Stomach (tissue), 9 donors: ENCODE measurements around the gene KCTD14. TPM values are rescaled to one million over a fixed set of nuclear protein-coding genes. Genes with fewer than 3 reads are reported as not detected.

Experiments used
- DNase-seq, 2 donors: peaks; one replicate each; pipeline versions ENCODE4 v3.0.0 to v3.0.0-alpha.2; 2013 to 2019
- H3K27ac ChIP-seq, 5 donors: fragments of 200-600 bp in 4 of 5; sonication (generic) in 4 of 5; one replicate each; pipeline ENCODE4 v1.5.1; 2013 to 2019; ENCODE audit warnings: mild to moderate bottlenecking in 1 of 5, moderate library complexity in 1 of 5
- H3K27me3 ChIP-seq, 3 donors: fragments of 200-600 bp; sonication (generic); one replicate each; pipeline ENCODE4 v1.5.1; 2017 to 2019; ENCODE audit warnings: mixed run types in 1 of 3
- H3K36me3 ChIP-seq, 4 donors: fragments of 200-600 bp; sonication (generic); 1 replicate in 3 of 4; 2 replicates in 1 of 4; pipeline ENCODE4 v1.5.1; 2016 to 2019
- H3K4me1 ChIP-seq, 4 donors: fragments of 200-600 bp; sonication (generic); one replicate each; pipeline ENCODE4 v1.5.1; 2016 to 2019
- H3K4me3 ChIP-seq, 4 donors: fragments of 200-600 bp; sonication (generic) in 3 of 4; one replicate each; pipeline ENCODE4 v1.5.1; 2016 to 2019; ENCODE audit warnings: mild to moderate bottlenecking in 1 of 4
- H3K9me3 ChIP-seq, 4 donors: fragments of 200-600 bp; sonication (generic); one replicate each; pipeline ENCODE4 v1.5.1; 2016 to 2019
- EP300 ChIP-seq: sonication (generic); formaldehyde crosslinking; IDR thresholded peaks from one replicate; pipeline ENCODE4 v1.6.1; 2017; ENCODE audit warnings: antibody characterized with exemption
- POLR2A ChIP-seq, 4 donors: fragments of 450-650 bp; IDR thresholded peaks; one replicate each; pipeline ENCODE4 v1.6.1; 2016; ENCODE audit warnings: antibody characterized with exemption in 4 of 4, control low read depth in 2 of 4, mild to moderate bottlenecking in 1 of 4, moderate library complexity in 1 of 4
- POLR2AphosphoS5 ChIP-seq, 3 donors: sonication (generic); formaldehyde crosslinking; IDR thresholded peaks; one replicate each; pipeline ENCODE4 v1.6.1; 2016; ENCODE audit warnings: antibody characterized with exemption in 3 of 3
- WGBS, 5 donors: extraction: QIAGEN DNeasy Blood & Tissue Kit in 3 of 5; methylation state at CpG; one replicate each; pipeline versions ENCODE4 v1.1.5 to v1.1.7; 2013 to 2018; 5-methylcytosine and 5-hydroxymethylcytosine counted together
- intact Hi-C: fragments of 100-400 bp; cut with DNase I; formaldehyde crosslinking; loops from one replicate; pipeline ENCODE4 v1.15.1; 2023; ENCODE audit warnings: low total_unique reads
- polyA plus RNA-seq, 3 donors: library from polyadenylated mRNA; stranded (reverse); fragments of 200-250 nt; gene quantifications; one replicate each; pipeline ENCODE4 v1.2.3, GENCODE V29; 2013
- total RNA-seq, 5 donors: library from RNA; depleted of rRNA; stranded (reverse); fragments of >200 nt; gene quantifications; one replicate each; pipeline versions ENCODE4 v1.1.0 to v1.2.3, GENCODE V29; 2014 to 2016
- TF ChIP-seq, protein P1 (sequence below), 7 experiments: fragments of 450-650 bp in 4 of 7; fragments of 200-600 bp in 3 of 7; sonication (generic) in 3 of 7; IDR thresholded peaks; one replicate each; pipeline ENCODE4 v1.5.1; 2016 to 2019; ENCODE audit warnings: antibody characterized with exemption in 7 of 7, control low read depth in 2 of 7, mild to moderate bottlenecking in 1 of 7
- donor health status: healthy with polysubstance abuse.
- donor health status: Bipolar disorder and iron deficiency.
- donor health status: healthy.

The KCTD14 gene
- total and polyA plus RNA-seq, 8 donors = 2.3 to 62.0 (median 14.0) TPM

DNA sequence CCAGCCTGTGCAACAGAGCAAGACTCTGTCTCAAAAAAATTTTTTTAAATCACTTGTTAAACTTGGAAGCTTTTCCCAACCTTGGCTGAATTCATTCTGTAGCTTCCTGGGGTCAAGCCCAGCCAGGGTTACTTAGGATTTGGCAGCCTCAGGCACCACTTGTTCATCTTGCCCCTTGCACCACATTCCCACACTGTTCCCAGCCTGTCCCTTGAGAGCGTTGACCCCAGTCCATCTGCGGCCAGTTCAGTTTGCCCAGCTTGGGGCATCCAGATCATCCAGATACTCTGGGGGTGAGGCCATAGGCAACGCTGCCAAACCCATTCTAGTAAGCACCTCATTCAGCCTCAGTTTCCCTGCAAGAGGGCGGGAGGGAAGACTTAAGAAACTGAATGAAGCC, 31.9 kb upstream of the KCTD14 start:
- no peaks in the 10 kb centered on the region for H3K4me1 ChIP-seq
- no peak for DNase-seq
- no peaks in the 10 kb centered on the region for H3K27me3 ChIP-seq
- no peaks in the 10 kb centered on the region for H3K36me3 ChIP-seq
- no peak overlapping the region for H3K4me3 ChIP-seq
- TF ChIP-seq POLR2A (IDR thresholded peaks at IDR 0.05) (no peak), POLR2AphosphoS5 (IDR thresholded peaks at IDR 0.05) (no peak), EP300 (no peak)
- TF ChIP-seq, protein P1, sequence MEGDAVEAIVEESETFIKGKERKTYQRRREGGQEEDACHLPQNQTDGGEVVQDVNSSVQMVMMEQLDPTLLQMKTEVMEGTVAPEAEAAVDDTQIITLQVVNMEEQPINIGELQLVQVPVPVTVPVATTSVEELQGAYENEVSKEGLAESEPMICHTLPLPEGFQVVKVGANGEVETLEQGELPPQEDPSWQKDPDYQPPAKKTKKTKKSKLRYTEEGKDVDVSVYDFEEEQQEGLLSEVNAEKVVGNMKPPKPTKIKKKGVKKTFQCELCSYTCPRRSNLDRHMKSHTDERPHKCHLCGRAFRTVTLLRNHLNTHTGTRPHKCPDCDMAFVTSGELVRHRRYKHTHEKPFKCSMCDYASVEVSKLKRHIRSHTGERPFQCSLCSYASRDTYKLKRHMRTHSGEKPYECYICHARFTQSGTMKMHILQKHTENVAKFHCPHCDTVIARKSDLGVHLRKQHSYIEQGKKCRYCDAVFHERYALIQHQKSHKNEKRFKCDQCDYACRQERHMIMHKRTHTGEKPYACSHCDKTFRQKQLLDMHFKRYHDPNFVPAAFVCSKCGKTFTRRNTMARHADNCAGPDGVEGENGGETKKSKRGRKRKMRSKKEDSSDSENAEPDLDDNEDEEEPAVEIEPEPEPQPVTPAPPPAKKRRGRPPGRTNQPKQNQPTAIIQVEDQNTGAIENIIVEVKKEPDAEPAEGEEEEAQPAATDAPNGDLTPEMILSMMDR (IDR thresholded peaks at IDR 0.05) = no peak
- H3K27ac ChIP-seq = no peak overlapping the region
- no peaks in the 10 kb centered on the region for H3K9me3 ChIP-seq
- intact Hi-C loops = no loop called here
- WGBS, 5 donors = 86 to 98% (median 88%) methylated on average over 4 of the region's 4 CpGs

DNA sequence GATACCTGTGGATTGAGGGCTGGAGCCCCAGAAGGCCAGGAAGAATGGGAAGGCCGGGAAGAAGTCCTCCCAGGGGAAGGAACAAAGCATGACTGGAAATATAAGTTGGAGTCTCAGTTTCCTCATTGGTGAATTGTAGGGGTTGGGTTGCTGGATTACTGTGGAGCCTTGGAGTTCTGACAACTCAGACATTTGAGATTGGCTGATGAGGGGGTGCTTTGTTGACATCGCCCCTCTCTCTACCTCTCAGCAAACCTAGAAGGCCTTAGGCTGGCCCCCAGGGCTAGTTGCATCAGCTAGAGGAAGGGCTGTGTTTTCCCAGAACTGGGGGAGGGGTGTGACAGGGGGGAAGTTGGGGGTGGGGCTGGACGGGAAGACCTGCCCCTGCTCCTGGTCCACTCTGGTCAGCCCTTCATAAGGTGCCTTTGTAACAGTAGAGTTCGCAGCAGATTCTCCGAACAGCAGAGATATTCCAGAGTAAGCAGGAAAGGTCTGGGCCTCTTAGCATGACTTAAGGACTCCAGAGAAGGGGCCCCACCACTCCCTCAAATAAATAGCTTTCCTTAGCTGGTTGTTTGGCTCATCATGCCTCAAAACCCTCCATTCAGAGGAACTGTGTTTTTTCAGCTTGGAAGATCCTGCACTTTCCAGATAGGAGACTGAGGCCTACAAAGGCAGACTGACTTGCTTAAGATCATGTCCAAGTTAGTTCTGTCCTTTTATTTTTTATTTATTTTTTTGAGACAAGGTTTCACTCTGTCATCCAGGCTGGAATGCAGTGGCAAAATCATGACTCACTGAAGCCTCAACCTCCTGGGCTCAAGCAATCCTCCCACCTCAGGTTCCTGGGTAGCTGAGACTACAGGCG, 28.1 kb upstream of the KCTD14 start:
- no peaks in the 10 kb centered on the region for H3K36me3 ChIP-seq
- peaks cover 0 to 5% (median 2%) of the 10 kb centered on the region in 4 donors for H3K4me1 ChIP-seq
- H3K27me3 ChIP-seq = no peaks in the 10 kb centered on the region
- TF ChIP-seq EP300 = no peak
- no peak for TF ChIP-seq POLR2A (IDR thresholded peaks at IDR 0.05)
- TF ChIP-seq POLR2AphosphoS5 (IDR thresholded peaks at IDR 0.05) = no peak
- TF ChIP-seq, protein P1 (IDR thresholded peaks at IDR 0.05) = no peak
- no peaks in the 10 kb centered on the region for H3K9me3 ChIP-seq
- no peak overlapping the region for H3K27ac ChIP-seq
- intact Hi-C loops = no loop called here
- no peak for DNase-seq
- WGBS, 5 donors = 77 to 87% (median 84%) methylated on average over 6 of the region's 6 CpGs
- no peak overlapping the region for H3K4me3 ChIP-seq

DNA sequence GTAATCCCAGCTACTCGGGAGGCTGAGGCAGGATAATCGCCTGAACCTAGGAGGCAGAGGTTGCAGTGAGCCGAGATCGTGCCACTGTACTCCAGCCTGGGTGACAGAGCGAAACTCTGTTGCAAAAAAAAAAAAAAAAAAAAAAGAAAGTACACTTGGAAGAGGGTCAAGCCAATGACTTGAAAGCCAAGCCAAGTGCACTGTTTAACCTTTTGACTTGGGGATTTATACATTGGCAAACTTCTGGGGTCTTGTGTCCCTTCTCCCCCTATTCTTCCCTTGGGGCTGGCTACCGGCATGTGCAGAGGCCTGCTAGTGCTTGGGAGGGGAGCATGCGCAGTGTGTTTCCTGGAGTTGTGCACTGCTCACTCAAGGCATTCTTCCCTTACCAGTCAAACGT, 26.3 kb upstream of the KCTD14 start:
- intact Hi-C loops = no loop called here
- peaks cover 11 to 21% (median 12%) of the 10 kb centered on the region in 4 donors for H3K4me1 ChIP-seq
- no peak overlapping the region for H3K4me3 ChIP-seq
- no peaks in the 10 kb centered on the region for H3K9me3 ChIP-seq
- no peak for DNase-seq
- TF ChIP-seq EP300 (no peak), POLR2A (IDR thresholded peaks at IDR 0.05) (no peak), POLR2AphosphoS5 (IDR thresholded peaks at IDR 0.05) (no peak)
- TF ChIP-seq, protein P1 (IDR thresholded peaks at IDR 0.05) = no peak
- no peaks in the 10 kb centered on the region for H3K27me3 ChIP-seq
- no peak overlapping the region for H3K27ac ChIP-seq
- WGBS, 5 donors = 71 to 86% (median 79%) methylated on average over 8 of the region's 8 CpGs
- H3K36me3 ChIP-seq = no peaks in the 10 kb centered on the region

DNA sequence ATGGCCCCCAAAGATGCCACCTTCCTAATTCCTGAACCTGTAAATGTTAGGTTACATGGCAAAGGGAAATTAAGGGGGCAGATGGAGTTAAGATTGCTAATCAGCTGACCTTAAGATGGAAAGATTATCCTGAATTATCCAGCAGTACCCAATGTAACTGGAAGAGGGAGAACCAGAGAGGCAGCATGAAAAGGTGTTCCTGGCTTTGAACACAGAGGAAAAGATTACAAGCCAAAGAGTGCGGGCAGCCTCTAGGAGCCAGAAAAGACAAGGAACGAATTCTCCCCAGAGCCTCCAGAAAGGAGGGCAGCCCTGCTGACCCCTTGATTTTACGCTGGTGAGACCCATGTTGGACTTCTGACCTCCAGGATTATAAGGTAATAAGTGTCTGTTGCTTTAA, 25.5 kb upstream of the KCTD14 start:
- intact Hi-C loops = no loop called here
- no peak for DNase-seq
- H3K4me1 ChIP-seq = peaks cover 11 to 21% (median 14%) of the 10 kb centered on the region in 4 donors
- no peaks in the 10 kb centered on the region for H3K9me3 ChIP-seq
- H3K36me3 ChIP-seq = no peaks in the 10 kb centered on the region
- H3K27me3 ChIP-seq = no peaks in the 10 kb centered on the region
- WGBS, 5 donors = 62 to 77% (median 74%) methylated on average over 3 of the region's 3 CpGs
- TF ChIP-seq, protein P1 (IDR thresholded peaks at IDR 0.05) = no peak
- no peak for TF ChIP-seq POLR2A (IDR thresholded peaks at IDR 0.05)
- no peak for TF ChIP-seq EP300
- no peak for TF ChIP-seq POLR2AphosphoS5 (IDR thresholded peaks at IDR 0.05)
- H3K27ac ChIP-seq = no peak overlapping the region
- H3K4me3 ChIP-seq = no peak overlapping the region
